Measurements from ENCODE around the gene SLC31A2. TPM values are rescaled to one million over a fixed set of nuclear protein-coding genes. Genes with fewer than 3 reads are reported as not detected.

Gene SLC31A2
- total RNA-seq, 1 experiment from 2014 or later, result 13.3 TPM

DNA sequence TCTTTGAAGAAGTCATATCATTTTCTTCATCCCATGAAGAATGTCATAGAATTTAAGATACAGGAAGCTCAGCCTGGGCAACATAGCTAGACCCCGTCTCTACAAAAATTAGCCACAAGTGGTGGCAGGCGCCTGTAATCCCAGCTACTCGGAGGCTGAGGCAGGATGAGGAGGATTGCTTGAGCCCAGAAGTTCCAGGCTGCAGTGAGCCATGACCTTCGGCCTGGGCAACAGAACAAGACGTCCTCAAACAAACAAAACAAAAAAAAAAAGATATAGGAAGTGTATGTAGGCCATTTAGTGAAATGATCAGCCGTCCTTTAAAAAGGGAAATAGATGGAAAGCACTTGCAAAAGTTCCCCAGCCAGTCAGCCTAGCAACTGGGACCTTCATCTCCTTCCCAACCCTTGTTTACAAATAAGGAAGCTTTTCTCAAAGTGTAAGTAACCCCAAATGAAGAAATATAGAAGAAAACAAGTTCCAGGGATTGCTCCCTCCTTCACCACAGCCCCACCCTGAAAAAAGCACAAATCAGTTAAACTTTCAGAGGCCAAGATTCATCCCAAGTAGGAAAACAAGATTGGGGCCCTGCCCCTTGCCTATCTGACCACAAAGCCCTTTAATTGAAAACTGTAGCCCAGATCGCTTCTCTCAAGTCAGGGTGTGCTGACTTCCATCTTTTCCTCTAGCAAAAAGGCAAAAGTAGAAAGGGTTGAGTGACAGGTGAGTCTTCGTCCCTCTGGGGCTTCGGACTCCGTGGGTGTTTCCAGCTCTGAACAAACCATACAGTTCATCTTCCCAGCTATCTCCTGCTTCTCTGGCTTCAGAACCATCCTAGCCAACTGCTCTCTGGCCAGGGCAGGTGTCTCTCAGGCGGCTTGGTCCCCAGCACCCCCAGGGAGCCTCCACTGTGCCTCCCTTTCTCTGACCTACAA, 1.2 kb downstream of the SLC31A2 start:
- DNase-seq (ENCODE audit: low read depth), result no peak

DNA sequence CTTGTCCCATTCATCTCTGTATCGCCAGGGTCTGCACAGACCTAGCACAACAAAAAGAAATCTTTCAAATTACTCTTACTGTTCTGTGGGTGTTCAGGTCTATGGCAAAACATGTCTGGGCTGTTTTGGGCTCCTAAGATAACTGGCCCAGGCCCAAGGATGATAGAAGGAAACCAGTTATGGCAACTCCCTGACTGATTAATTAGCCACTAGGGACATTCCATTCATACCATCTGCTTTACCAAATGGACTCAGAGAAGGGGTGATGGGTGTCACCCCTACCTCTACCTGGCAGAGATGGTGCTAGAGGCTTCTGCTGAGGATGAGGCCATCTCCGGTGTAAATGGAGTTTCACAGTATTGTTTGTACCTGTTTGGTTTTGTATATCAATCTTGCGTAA, 1.9 kb downstream of the SLC31A2 start:
- DNase-seq (ENCODE audit: low read depth), result peak; percentile 7

DNA sequence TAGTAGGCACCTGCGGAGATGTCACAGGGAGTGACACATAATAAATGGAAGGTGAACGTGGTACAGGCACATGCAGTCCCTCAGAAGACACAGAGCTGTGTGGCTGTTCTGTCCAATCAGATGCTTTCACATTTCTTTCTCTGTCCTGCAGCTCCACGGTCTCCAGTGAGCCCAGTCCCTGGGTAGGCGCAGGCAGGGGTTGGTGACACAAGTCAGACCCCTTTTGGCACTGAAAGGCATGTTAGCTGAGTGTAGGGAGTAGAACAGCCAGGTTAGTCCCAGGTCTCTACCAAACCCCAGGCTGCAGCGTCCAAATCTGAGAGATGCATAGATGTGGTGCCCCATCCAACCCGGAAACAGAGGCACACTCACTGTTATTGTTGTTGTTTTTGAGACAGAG, 2.8 kb downstream of the SLC31A2 start:
- DNase-seq (ENCODE audit: low read depth), result no peak

DNA sequence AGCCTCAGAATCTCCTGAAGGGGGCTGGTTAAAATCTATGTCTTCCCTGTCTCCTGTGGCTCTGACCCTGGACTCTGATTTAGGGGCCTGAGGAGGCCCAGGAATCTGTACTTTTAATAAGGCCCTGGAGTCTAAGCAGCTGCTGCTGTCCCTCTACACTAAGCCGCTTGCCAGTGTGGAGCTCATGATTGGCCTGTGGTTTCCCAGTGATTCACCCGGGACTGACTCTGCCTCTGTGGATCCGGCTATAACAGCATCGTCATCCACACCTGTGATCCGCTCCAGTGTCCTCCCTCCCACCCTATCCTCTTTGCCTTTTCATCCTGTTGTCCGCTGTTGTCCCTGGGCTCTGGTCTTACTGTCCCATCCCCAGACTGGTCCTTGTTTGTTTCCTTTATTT, 3.7 kb downstream of the SLC31A2 start:
- peak; percentile 72 for DNase-seq (ENCODE audit: low read depth)

DNA sequence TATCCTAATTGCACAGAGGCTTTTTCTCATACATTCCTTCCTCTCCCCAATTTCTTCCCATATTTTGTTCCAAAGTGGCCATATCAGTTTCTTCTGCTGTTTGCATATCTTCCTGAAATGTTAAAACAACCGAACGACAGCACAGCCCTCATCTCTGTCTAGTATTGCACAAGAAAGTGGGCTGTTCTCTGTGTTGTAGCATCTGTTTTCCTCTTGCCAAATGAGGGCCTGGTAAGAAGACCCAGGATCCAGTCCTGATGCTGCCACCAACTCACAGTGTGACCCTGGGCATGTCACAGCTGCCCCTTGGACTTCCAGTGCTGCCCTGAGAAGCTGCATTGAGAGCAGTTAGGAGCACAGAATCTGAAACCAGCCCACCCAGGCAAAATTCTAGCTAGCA, 4.1 kb downstream of the SLC31A2 start:
- no peak for DNase-seq (ENCODE audit: low read depth)

DNA sequence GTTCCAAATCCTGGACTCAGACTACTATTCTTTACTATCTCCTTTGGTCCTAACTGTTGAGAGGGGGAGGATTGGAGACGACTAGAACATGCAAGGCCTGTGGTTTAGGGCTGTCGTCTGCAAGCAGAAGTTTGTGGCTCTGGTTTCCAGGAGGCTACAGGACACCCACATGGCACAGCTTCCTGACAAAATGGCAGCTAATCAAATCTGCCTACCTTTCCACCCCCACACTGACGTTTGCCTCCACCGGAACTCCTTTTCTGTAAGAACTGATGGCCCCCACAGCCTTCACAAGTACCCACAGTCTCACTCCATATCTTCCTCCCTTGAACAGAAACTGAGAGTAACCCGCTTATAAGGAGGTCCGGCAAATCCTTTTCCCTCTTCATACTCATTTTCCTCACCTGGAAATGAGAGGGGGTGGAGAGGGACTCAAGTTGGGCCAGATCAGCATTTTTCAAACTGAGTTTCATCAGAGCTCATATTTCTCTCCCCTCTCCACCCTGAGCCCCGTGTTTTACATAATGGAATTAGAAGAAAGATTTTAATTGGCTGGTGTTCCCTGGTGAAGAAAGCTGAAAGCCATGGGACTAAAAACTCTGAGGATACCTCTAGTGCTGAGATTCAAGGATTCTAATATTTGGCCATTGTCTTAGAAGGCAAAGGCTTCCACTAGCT, 5.2 kb downstream of the SLC31A2 start:
- no peak for DNase-seq (ENCODE audit: low read depth)

DNA sequence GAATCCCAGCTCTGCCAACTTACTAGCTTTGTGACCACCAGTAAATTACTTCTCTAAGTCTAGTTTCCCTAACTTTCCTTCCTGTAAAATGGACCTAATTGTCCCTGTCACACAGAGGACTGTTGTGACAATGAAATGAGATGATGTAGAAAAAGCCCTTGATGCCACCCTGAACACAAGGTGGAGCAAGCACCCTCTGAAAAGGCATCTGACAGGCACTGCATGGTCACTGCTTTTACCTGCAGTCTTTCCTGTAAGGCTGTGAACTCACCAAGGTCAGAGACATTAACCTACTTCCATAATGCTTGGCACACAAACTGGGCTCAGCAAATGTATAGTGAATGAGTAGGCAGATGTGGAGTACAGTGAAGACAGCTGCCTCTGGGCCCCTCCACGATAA, 6.1 kb downstream of the SLC31A2 start:
- DNase-seq (ENCODE audit: low read depth), result no peak

DNA sequence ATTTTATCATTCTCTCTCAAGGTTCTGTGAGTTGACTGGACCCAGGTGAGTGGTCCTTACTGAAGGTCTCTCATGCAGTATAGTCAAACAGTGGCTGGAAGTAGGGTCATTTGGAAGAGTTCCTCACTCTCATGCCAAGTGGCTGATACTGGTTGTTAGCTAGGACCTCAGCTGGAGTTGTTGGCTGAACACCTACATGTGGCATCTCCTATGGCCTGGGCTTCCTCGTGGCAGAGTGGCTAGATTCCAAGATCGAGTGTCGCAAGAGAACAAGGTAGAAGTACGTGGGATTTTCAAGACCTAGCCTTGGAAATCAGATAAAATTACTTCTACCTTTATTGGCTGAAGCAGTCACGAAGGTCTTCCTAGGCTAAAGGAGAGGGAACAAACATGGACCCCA, 7.6 kb downstream of the SLC31A2 start:
- no peak for DNase-seq (ENCODE audit: low read depth)

DNA sequence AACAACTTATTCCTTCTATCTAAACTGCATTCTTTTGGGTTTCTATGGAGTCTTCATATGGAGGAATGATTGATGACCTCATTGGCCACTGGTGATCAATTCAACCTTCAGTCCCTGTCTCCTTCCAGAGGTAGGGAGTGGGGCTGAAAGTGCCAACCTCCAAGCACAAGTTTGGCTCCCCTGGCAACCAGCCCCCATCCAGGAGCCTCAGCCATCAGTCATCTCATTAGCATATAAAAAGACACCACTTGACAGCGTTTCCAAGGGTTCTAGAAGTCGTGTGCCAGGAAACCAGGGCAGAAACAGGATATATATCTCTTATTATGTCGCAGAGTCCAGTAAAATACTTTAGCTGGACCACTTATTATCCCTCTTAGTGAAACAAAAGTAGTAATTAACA, 9.8 kb downstream of the SLC31A2 start:
- no peak for DNase-seq (ENCODE audit: low read depth)

DNA sequence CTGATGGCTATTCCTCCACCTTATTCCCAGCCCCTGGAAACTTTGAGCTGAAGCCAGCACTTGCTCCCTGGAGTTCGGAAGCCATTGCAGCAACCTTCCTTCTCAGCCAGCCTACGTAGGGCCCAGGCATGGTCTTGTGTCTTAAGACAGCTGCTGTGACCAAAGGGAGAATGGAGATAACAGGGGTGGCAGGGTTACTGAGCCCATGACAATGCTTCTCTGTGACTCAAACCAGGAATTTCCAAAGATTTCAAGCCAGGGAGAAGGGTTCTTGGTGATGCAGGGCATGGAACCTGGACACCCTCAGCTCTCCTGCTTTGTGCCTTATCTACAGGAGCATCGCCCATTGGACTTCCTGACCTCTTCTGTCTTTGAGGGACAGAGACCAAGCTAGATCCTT, 12.2 kb downstream of the SLC31A2 start:
- no peak for DNase-seq (ENCODE audit: low read depth)

DNA sequence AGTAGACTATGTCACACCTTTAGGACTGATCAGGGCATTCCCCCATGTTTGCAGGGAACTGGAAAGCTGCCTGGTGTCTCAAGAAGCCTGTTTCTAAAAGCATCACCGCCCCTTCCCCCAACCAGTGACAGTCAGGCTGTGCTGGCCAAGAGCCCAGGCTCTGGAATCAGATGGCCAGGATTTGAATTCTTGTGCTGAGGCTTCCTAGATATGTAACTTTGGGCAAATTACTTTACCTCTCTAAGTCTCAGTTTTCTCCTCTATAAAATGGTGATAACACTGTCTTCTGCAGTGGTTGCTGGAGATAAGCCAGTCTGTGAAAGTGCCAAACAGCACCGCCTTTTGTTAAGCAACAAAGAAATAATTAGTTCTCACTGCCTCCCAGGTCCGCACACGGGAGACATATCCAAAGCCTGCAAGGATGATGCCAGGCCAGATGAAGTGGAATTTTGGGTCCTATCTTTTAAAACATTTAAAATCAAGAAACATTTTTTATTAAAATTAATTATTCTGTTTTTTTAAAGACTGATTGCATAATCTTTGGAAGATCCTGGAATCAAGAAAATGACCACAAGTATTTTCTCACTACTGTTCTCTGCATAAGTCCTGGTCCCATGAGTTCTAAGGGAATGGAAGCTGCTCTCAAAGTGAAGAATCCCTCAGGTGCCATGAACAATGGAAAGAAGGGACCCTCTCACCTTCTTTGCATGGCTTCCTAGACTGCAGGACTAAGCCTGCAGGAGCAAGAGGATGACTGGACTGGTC, 13.9 kb downstream of the SLC31A2 start:
- no peak for DNase-seq (ENCODE audit: low read depth)

DNA sequence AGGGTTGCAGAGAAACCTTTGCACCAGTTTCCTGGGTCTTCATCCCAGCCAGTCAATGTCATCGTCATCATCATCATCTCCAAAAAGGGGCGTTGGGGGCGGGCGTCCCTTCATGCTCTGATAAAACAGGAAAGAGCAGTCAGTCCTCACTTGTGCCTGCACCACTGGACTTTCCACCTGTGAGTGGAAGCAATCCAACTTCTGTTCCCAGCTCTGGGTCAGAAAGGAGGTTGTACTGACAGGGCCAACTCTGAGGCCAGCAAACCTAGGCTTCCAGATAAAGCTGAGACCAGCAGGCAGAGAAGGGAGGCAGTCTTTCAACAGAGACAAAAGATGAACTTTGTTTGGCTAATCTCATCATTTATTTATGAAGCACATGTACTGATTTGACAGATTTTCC, 15.2 kb downstream of the SLC31A2 start:
- no peak for DNase-seq (ENCODE audit: low read depth)

DNA sequence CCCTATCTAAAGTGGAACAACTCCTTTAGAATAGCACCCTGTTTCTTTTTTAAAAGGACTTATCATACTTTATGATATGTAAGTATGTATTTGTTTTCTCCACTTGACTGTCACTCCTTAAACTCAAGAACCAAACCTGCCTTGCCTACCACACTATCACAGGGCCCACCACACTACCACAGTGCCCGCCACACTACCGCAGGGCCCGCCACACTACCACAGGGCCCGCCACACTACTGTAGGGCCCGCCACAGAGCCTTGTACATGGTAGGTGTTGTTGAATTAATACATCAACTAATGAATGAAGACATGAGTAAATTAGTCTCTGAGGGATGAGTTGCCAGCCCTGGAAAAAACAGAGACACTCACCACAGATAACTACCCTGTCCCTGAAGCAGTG, 18.0 kb downstream of the SLC31A2 start:
- no peak for DNase-seq (ENCODE audit: low read depth)

DNA sequence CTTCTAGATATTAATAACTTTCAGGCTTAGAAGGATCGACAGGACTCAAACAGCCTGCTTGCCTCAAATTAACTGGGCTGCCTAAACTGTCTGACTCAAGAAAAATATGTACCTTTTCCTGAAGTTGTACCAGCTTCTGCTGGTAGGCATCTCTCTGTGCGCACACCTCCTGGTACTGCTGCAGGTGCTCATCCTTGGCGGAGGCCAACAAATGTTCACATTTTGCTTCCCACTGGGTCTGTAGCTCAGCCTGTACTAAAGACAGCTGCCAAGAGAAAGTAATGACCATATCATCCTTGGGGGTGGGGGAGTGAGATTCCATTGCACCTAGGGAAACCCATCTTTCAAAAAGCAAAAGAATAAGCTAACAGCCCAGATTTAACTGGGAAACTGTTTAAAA, 22.5 kb downstream of the SLC31A2 start:
- no peak for DNase-seq (ENCODE audit: low read depth)

DNA sequence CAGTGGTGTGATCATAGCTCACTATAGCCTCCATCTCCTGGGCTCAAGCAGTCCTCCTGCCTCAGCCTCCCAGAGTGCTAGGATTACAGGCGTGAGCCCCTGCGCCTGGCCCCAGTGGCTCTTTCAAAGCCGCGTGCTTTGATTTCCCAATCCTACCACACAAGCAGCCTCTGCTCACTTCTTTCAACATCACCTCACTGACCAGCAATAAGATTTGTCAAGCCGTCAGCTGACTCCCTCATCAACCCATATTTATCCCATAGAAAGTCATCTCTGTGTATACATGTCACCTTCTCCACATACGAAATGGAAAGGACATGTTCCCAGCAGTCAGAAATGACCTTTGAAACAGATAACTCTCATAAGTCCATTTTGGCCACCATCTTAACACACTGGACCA, 26.0 kb downstream of the SLC31A2 start:
- no peak for DNase-seq (ENCODE audit: low read depth)

DNA sequence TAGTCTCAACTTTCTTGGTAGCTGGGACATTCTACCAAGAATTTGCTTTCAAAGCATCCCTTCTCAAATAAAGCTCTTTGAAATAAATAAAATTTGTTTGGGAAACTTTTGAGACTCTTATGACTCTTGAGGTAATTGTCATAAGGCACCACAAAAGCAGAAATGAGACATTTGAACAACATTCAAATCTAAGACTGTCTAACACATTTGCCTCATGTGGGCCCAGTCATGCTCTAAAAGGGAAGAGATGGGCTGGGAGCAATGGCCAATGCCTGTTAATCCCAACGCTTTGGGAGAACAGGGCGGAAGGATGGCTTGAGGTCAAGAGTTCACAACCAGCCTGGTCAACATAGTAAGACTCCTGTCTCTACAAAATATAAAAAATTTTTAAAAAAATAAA, 26.4 kb downstream of the SLC31A2 start:
- no peak for DNase-seq (ENCODE audit: low read depth)

DNA sequence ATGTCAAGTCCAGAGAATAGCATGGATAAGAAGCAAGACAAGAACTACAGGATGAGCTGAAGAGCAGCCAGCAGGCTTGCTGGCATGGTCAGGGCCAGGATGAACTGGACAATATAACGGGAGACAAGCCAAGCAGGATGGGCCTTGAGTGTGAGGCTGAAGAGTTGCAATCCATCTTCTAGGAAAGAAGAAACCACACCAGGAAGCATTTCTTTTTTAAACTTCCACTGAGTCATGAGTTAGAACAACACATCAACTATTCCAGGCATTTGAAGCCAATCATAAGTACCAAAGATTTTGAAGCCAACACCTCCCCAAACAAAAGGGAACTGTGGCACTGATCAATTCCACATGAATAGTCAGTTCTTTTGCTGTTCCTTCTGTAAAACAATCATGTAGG, 27.3 kb downstream of the SLC31A2 start:
- peak; percentile 61 for DNase-seq (ENCODE audit: low read depth)

DNA sequence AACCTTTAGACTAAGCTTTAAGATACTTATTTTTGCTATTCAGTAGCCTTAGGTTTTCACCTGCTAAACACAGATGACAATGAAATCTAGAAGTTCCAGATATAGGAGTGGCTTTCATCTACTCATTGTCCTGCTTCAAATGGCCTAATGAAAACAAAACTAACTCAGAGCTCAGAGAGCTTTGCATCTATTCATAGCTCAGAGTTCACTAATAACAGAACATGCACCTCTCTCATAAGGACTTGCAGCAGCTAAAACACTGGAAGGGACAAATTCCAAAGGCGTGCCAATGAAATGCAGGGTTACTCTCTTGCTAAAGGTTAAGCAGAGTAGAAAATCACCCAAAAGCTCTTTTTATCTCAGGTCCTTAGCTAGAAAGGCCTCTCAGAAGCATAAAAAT, 29.0 kb downstream of the SLC31A2 start:
- no peak for DNase-seq (ENCODE audit: low read depth)

DNA sequence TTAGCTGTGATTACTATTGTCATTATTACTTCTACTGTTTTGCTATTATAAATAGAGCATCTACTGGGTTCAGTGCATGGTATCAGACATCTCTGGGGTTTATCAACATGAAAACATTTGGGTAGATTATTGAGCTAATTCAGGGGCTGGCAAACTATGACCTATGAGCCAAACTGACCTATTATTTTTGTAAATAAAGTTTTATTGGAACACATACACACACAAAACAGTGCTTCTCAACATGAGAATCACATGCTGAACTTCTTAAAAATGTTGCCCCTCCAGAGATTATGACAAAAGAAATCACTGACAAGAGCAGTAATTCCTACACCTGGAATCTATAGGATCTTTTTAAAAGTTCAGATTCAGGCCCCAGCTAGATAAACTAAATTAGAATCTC, 30.4 kb downstream of the SLC31A2 start:
- DNase-seq (ENCODE audit: low read depth), result no peak

DNA sequence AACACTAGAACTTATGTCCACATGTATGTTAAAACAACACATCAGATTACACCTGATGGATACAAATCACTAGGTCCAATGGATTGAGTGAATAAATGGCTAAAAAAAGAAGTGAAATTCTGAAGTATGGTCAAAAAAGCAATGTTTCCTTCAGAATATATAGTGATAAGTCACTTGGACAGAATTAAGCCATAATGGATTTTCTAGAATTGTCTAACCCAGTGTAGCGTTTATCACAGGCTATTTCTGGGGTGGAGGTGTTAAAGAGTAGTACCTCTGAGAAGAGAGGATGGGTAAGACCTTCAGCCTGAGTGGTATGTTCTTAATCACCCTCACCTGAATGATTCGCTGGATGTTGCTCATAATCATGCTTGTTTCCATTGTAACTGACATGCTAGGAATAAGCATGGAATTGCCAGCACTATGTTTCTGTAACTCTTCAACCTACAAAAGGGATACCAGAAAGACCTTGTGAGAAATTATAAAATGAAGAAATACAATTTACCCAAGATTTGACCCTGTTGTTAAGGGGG, 33.2 kb downstream of the SLC31A2 start:
- no peak for DNase-seq (ENCODE audit: low read depth)

DNA sequence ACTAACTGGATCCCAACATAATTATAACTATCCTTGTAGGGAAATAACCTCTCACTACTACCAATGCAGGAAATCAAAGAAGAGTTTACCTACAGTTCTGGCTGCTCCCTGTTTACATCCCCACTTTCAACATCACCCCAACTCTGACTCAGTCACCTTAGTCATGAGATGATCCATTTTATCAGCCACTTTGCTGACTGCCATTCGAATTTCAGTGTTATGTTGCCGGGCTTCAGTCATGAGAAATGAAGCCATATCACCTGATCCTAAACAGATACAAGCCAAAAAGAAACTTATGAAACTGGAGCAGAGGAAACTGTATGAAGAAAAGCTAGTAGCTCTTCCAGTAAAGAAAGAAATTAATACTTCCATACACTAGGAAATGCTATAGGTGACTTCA, 33.7 kb downstream of the SLC31A2 start:
- no peak for DNase-seq (ENCODE audit: low read depth)

DNA sequence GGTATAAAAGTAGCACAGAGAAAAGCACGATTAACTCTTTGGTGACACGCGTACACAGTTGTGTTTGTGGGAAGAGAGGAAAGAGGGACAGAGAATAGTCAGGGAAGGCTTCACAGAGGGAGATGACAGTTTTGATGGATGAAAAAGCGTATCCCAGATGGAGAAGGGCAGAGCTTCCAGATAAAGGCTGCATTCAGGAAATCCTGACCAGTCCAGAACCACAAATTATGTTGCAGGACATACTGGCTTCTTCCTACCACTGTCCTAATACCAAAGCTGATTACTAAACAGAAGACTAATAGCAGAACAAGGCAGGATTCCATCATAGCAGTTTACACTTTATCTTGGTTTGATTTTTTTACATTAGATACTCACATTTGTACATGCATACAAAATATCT, 34.5 kb downstream of the SLC31A2 start:
- peak; percentile 3 for DNase-seq (ENCODE audit: low read depth)

All from RPMI7951 (cell line).